Nephron (organoid): Measurements from ENCODE around the gene TNFRSF25.
A peak's percentile ranks its signal among the peaks of the same experiment; 100 is the strongest.

Experiments used
- H3K27ac Mint-ChIP-seq, 3 experiments: 2 replicates each; pipeline ENCODE4 v1.8.0; 2020; ENCODE audit warnings: mixed read lengths in 3 of 3, mild to moderate bottlenecking in 2 of 3, moderate library complexity in 1 of 3
- H3K27me3 Mint-ChIP-seq: 2 replicates; pipeline ENCODE4 v1.8.0; 2021; ENCODE audit warnings: low read depth, mild to moderate bottlenecking, moderate library complexity, mixed read lengths
- H3K36me3 Mint-ChIP-seq: 2 replicates; pipeline ENCODE4 v1.8.0; 2020; ENCODE audit warnings: low read depth, mixed read lengths
- H3K4me1 Mint-ChIP-seq: 2 replicates; pipeline ENCODE4 v1.8.0; 2020; ENCODE audit warnings: mixed read lengths
- H3K4me3 Mint-ChIP-seq, 3 experiments: 2 replicates each; pipeline ENCODE4 v1.8.0; 2020; ENCODE audit warnings: mild to moderate bottlenecking in 3 of 3, mixed read lengths in 3 of 3, moderate library complexity in 2 of 3
- H3K9me3 Mint-ChIP-seq: 2 replicates; pipeline ENCODE4 v1.8.0; 2020; ENCODE audit warnings: mixed read lengths
- TF ChIP-seq, protein P1 (sequence below), 3 experiments: fragments of 200-600 bp; sonication (generic); IDR thresholded peaks; one replicate each; pipeline ENCODE4 v1.5.0; 2021; ENCODE audit warnings: antibody characterized with exemption in 3 of 3; ENCODE audit not compliant: unreplicated experiment in 3 of 3

The TNFRSF25 gene

GRCh38 chr1:6416295-6416656 is 49.7 kb downstream of the TNFRSF25 start:
- TF ChIP-seq, protein P1, sequence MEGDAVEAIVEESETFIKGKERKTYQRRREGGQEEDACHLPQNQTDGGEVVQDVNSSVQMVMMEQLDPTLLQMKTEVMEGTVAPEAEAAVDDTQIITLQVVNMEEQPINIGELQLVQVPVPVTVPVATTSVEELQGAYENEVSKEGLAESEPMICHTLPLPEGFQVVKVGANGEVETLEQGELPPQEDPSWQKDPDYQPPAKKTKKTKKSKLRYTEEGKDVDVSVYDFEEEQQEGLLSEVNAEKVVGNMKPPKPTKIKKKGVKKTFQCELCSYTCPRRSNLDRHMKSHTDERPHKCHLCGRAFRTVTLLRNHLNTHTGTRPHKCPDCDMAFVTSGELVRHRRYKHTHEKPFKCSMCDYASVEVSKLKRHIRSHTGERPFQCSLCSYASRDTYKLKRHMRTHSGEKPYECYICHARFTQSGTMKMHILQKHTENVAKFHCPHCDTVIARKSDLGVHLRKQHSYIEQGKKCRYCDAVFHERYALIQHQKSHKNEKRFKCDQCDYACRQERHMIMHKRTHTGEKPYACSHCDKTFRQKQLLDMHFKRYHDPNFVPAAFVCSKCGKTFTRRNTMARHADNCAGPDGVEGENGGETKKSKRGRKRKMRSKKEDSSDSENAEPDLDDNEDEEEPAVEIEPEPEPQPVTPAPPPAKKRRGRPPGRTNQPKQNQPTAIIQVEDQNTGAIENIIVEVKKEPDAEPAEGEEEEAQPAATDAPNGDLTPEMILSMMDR (IDR thresholded peaks at IDR 0.05; ENCODE audit: unreplicated experiment in 3 of 3) = no peak
- Mint-ChIP-seq H3K27me3 (peaks cover 86% of the 10 kb centered on the region), H3K36me3 (no peaks in the 10 kb centered on the region), H3K27ac (no peak overlapping the region), H3K9me3 (no peaks in the 10 kb centered on the region), H3K4me3 (no peak overlapping the region), H3K4me1 (no peaks in the 10 kb centered on the region)

- no peaks in the 10 kb centered on the region for H3K36me3 Mint-ChIP-seq
- H3K27ac Mint-ChIP-seq = peak overlapping the region in 1 of 3 experiments; percentile 60
- no peaks in the 10 kb centered on the region for H3K9me3 Mint-ChIP-seq
- no peaks in the 10 kb centered on the region for H3K4me1 Mint-ChIP-seq
- TF ChIP-seq, protein P1 (IDR thresholded peaks at IDR 0.05; ENCODE audit: unreplicated experiment in 3 of 3) = no peak
- no peak overlapping the region for H3K4me3 Mint-ChIP-seq
- H3K27me3 Mint-ChIP-seq = peaks cover 85% of the 10 kb centered on the region
These were observed 50.9 kb downstream of the TNFRSF25 start for GRCh38 chr1:6414881-6415626.

DNA sequence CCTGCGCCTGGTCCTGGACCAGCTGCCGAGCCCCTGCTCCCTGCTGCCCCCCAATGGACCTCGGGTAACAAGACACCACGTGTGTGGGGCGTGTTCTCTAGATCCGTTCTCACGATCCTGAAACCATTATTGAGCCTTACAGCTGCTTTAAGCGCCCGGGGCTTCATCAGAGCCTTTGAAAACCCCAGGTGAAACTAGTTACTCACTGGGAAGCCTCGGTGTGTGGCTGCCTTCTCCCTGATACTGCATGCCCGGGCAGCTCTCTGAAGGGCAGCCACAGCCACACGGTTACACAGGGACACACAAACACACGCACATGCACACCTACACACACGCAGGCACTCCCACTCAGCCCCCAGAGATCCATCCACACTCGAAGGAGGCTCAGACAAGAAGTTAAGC is 51.5 kb downstream of the TNFRSF25 start:
- H3K4me1 Mint-ChIP-seq = no peaks in the 10 kb centered on the region
- no peaks in the 10 kb centered on the region for H3K36me3 Mint-ChIP-seq
- no peaks in the 10 kb centered on the region for H3K9me3 Mint-ChIP-seq
- TF ChIP-seq, protein P1 (IDR thresholded peaks at IDR 0.05; ENCODE audit: unreplicated experiment in 3 of 3) = peak; percentile 36 to 55 (median 46)
- H3K27ac Mint-ChIP-seq = peak overlapping the region in 1 of 3 experiments; percentile 60
- peaks cover 82% of the 10 kb centered on the region for H3K27me3 Mint-ChIP-seq
- H3K4me3 Mint-ChIP-seq = no peak overlapping the region

DNA sequence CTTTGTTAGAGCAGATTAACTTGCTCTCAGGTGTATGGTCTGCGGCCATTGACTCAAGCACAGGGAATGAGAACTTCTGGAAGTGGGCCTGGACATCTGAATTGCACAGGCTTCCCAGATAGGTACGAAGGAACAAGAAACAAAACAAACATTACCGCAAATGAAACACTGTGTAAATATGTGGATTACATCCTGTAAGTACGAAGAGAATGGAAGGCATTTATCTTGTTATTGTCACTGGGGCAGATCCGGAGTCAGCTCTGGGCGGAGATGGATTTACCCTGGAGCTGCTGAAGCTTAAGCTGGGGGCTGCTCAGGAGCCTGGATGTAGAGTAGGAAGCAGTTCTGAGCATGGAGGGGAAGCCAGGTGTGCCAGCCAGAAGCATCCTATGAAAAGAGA is 53.1 kb downstream of the TNFRSF25 start:
- TF ChIP-seq, protein P1 (IDR thresholded peaks at IDR 0.05; ENCODE audit: unreplicated experiment in 3 of 3) = no peak
- H3K9me3 Mint-ChIP-seq = no peaks in the 10 kb centered on the region
- H3K36me3 Mint-ChIP-seq = no peaks in the 10 kb centered on the region
- H3K4me3 Mint-ChIP-seq = no peak overlapping the region
- no peak overlapping the region for H3K27ac Mint-ChIP-seq
- H3K4me1 Mint-ChIP-seq = no peaks in the 10 kb centered on the region
- H3K27me3 Mint-ChIP-seq = peaks cover 76% of the 10 kb centered on the region
